Right lobe of liver (tissue), 6 donors: Measurements from ENCODE around the gene MCF2L2. TPM values are rescaled to one million over a fixed set of nuclear protein-coding genes. Genes with fewer than 3 reads are reported as not detected.

Experiments
- ATAC-seq, 4 donors: fragments of 200-7000 bp; cut with Tn5 transposase; one replicate each; pipeline ENCODE4 v1.9.1; 2020; ENCODE audit warnings: mild to moderate bottlenecking in 4 of 4, moderate library complexity in 4 of 4
- DNase-seq, 3 donors: peaks; one replicate each; pipeline ENCODE4 v3.0.0-alpha.2; 2020
- H3K27ac ChIP-seq, 3 donors: fragments of 200-600 bp; one replicate each; pipeline ENCODE4 v1.8.0; 2022
- H3K27me3 ChIP-seq, 2 donors: fragments of 200-600 bp; one replicate each; pipeline ENCODE4 v1.8.0; 2022
- H3K36me3 ChIP-seq, 4 donors: fragments of 200-600 bp; sonication (generic) in 1 of 4; one replicate each; pipeline versions ENCODE4 v1.5.1 to v1.8.0; 2017 to 2022; ENCODE audit warnings: control low read depth in 1 of 4
- H3K4me1 ChIP-seq, 4 donors: fragments of 200-600 bp; sonication (generic) in 1 of 4; one replicate each; pipeline versions ENCODE4 v1.5.1 to v1.8.0; 2017 to 2022; ENCODE audit warnings: control low read depth in 1 of 4
- H3K4me3 ChIP-seq, 3 donors: fragments of 200-600 bp; one replicate each; pipeline ENCODE4 v1.8.0; 2022
- H3K9me3 ChIP-seq, 4 donors: fragments of 200-600 bp; sonication (generic) in 1 of 4; one replicate each; pipeline versions ENCODE4 v1.5.1 to v1.8.0; 2017 to 2022; ENCODE audit warnings: control low read depth in 1 of 4
- CTCF ChIP-seq, 4 donors: fragments of 200-600 bp in 3 of 4; fragments of 450-650 bp in 1 of 4; IDR thresholded peaks; one replicate each; pipeline versions ENCODE4 v1.5.1 to v1.8.0; 2016 to 2022; ENCODE audit warnings: antibody characterized with exemption in 4 of 4, mild to moderate bottlenecking in 2 of 4
- POLR2A ChIP-seq: fragments of 450-650 bp; IDR thresholded peaks from one replicate; pipeline ENCODE4 v1.6.1; 2017; ENCODE audit warnings: antibody characterized with exemption, mild to moderate bottlenecking
- WGBS: methylation state at CpG from one replicate; pipeline ENCODE4 v1.1.6; 2018; ENCODE audit warnings: low coverage, low lambda C conversion rate; ENCODE audit not compliant: insufficient coverage; ENCODE audit errors: missing lambda C conversion rate; 5-methylcytosine and 5-hydroxymethylcytosine counted together
- intact Hi-C, 2 donors: fragments of 100-400 bp; cut with DNase I; formaldehyde crosslinking; loops; one replicate each; pipeline versions ENCODE4 v1.11.2 to v1.14.1; 2022
- total RNA-seq, 6 experiments: library from RNA; depleted of rRNA in 2 of 6; stranded (reverse); fragments of >200 nt in 2 of 6; fragmentation: NEBNext Ultra II Directional in 3 of 6; extraction: Animal tissue kit (Norgen Biotek cat#: 25700) in 3 of 6; gene quantifications; one replicate each; pipeline versions ENCODE4 v1.1.0 to v1.2.4, GENCODE V29; 2016 to 2023
- donor health status: DM: no; HTN: yes; CAD: no.
- donor health status: DM: no; HTN: no; CAD: no.
- donor health status: DM: no; HTN: no; CAD: no.
- donor health status: DM: no; HTN: yes; CAD: no.
- donor health status: DM: no; HTN: yes; CAD: no.

The MCF2L2 gene
- total RNA-seq, 6 experiments from 2014 or later, result 0.07 to 0.19 (median 0.17) TPM; not detected in 1

- H3K27me3 ChIP-seq, result no peaks in the 10 kb centered on the region
- no peak overlapping the region for H3K4me3 ChIP-seq
- no peaks in the 10 kb centered on the region for H3K36me3 ChIP-seq
- 48% methylated on average over 2 of the region's 2 CpGs for WGBS
- H3K9me3 ChIP-seq, result no peaks in the 10 kb centered on the region
- H3K27ac ChIP-seq, result no peak overlapping the region
- intact Hi-C loops, result no loop called here
- H3K4me1 ChIP-seq, result peaks cover 0 to 4% (median 0%) of the 10 kb centered on the region in 4 donors
- DNase-seq, result no peak
- TF ChIP-seq POLR2A (no peak), CTCF (IDR thresholded peaks at IDR 0.05) (no peak)
- no peak for ATAC-seq
These were observed 214.2 kb downstream of the MCF2L2 start for GRCh38 chr3:183214277-183214612.

- Histone ChIP-seq H3K27ac (no peak overlapping the region), H3K4me3 (no peak overlapping the region), H3K9me3 (no peaks in the 10 kb centered on the region), H3K36me3 (no peaks in the 10 kb centered on the region), H3K27me3 (no peaks in the 10 kb centered on the region), H3K4me1 (peaks cover 0 to 4% (median 0%) of the 10 kb centered on the region in 4 donors)
- intact Hi-C loops, result no loop called here
- no peak for DNase-seq
- 49% methylated on average over 3 of the region's 3 CpGs for WGBS
- no peak for ATAC-seq
- TF ChIP-seq POLR2A (no peak), CTCF (IDR thresholded peaks at IDR 0.05) (no peak)
These were observed 214.8 kb downstream of the MCF2L2 start for GRCh38 chr3:183213415-183214276.

- Histone ChIP-seq H3K36me3 (no peaks in the 10 kb centered on the region), H3K9me3 (no peaks in the 10 kb centered on the region), H3K4me1 (peaks cover 0 to 4% (median 0%) of the 10 kb centered on the region in 4 donors), H3K27me3 (no peaks in the 10 kb centered on the region), H3K4me3 (no peak overlapping the region), H3K27ac (no peak overlapping the region)
- intact Hi-C loops, result no loop called here
- TF ChIP-seq POLR2A, result no peak
- no peak for TF ChIP-seq CTCF (IDR thresholded peaks at IDR 0.05)
- DNase-seq, result no peak
- ATAC-seq, result peak in 1 of 4 donors; percentile 13
- WGBS, result 87% methylated on average over 5 of the region's 7 CpGs
These were observed 215.9 kb downstream of the MCF2L2 start for GRCh38 chr3:183212565-183212964.

GRCh38 chr3:183212096-183212495 lies 216.3 kb downstream of the MCF2L2 start:
- H3K9me3 ChIP-seq, result no peaks in the 10 kb centered on the region
- 61% methylated on average over 9 of the region's 12 CpGs for WGBS
- H3K27me3 ChIP-seq, result no peaks in the 10 kb centered on the region
- H3K4me3 ChIP-seq, result no peak overlapping the region
- H3K36me3 ChIP-seq, result no peaks in the 10 kb centered on the region
- no peak for ATAC-seq
- peaks cover 0 to 4% (median 0%) of the 10 kb centered on the region in 4 donors for H3K4me1 ChIP-seq
- H3K27ac ChIP-seq, result peak overlapping the region in 1 of 3 donors; percentile 1
- intact Hi-C loops, result no loop called here
- DNase-seq, result no peak
- no peak for TF ChIP-seq CTCF (IDR thresholded peaks at IDR 0.05)
- no peak for TF ChIP-seq POLR2A
